Measurements from ENCODE around the gene YIF1B.

Gene YIF1B

GRCh38 chr19:38287604-38288003, 28.1 kb downstream of the YIF1B start:
- no peak for TF ChIP-seq CTCF (IDR thresholded peaks at IDR 0.05; ENCODE audit: low read depth, low read length)
- no peak for TF ChIP-seq EZH2phosphoT487 (IDR thresholded peaks at IDR 0.05; ENCODE audit: low read depth)
- H3K4me1 ChIP-seq (ENCODE audit: low read length): peaks cover 11% of the 10 kb centered on the region
- H3K4me2 ChIP-seq (ENCODE audit: low read length): no peak overlapping the region
- no peaks in the 10 kb centered on the region for H3K36me3 ChIP-seq (replicated peaks; ENCODE audit: low read depth, low read length)
- H3K4me3 ChIP-seq (ENCODE audit: low read length): no peak overlapping the region
- no peaks in the 10 kb centered on the region for H3K9me3 ChIP-seq (ENCODE audit: insufficient read depth, low read length)
- no peak overlapping the region for H2AFZ ChIP-seq (ENCODE audit: low read depth, low read length)
- H4K20me1 ChIP-seq (ENCODE audit: insufficient read depth, low read length): no peaks in the 10 kb centered on the region; the same call in 1 of the 2 replicates
- H3K27ac ChIP-seq (ENCODE audit: low read length): no peak overlapping the region
- H3K9ac ChIP-seq (ENCODE audit: low read length): no peak overlapping the region
- H3K27me3 ChIP-seq (ENCODE audit: low read depth, low read length): no peaks in the 10 kb centered on the region
- no peaks in the 10 kb centered on the region for H3K79me2 ChIP-seq (ENCODE audit: low read length)

DNA sequence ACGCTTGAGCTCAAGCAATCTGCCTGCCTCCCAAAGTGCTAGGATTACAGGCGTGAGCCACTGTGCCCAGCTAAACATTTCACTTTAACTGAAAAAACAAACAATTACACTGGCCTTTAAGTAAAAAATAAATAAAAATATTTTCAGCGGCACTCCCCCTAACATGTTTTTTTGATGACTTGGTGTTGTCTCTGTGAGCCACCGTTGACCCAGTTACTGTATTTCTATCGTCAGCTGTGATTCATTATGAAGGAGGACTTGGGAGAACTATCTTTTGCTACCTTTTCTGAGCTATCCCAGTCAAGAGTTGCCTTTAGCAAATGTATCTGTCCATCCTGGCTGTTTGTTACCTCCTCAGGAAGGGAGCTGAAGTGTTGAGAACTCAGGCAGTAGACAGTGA, 30.2 kb downstream of the YIF1B start:
- no peaks in the 10 kb centered on the region for H3K9me3 ChIP-seq (ENCODE audit: insufficient read depth, low read length)
- no peak overlapping the region for H3K27ac ChIP-seq (ENCODE audit: low read length)
- TF ChIP-seq CTCF (IDR thresholded peaks at IDR 0.05; ENCODE audit: low read depth, low read length): no peak
- TF ChIP-seq EZH2phosphoT487 (IDR thresholded peaks at IDR 0.05; ENCODE audit: low read depth): no peak
- H3K27me3 ChIP-seq (ENCODE audit: low read depth, low read length): no peaks in the 10 kb centered on the region
- H3K4me2 ChIP-seq (ENCODE audit: low read length): no peak overlapping the region
- H3K4me3 ChIP-seq (ENCODE audit: low read length): no peak overlapping the region
- no peaks in the 10 kb centered on the region for H4K20me1 ChIP-seq (ENCODE audit: insufficient read depth, low read length)
- H3K9ac ChIP-seq (ENCODE audit: low read length): no peak overlapping the region
- H3K36me3 ChIP-seq (replicated peaks; ENCODE audit: low read depth, low read length): no peaks in the 10 kb centered on the region
- no peak overlapping the region for H2AFZ ChIP-seq (ENCODE audit: low read depth, low read length)
- peaks cover 11% of the 10 kb centered on the region for H3K4me1 ChIP-seq (ENCODE audit: low read length)
- no peaks in the 10 kb centered on the region for H3K79me2 ChIP-seq (ENCODE audit: low read length)

GRCh38 chr19:38284422-38284821, 31.3 kb downstream of the YIF1B start:
- peak overlapping the region; percentile 17; the same call in 1 of the 2 replicates for H3K9ac ChIP-seq (ENCODE audit: low read length)
- H3K4me1 ChIP-seq (ENCODE audit: low read length): peaks cover 11% of the 10 kb centered on the region
- H3K4me2 ChIP-seq (ENCODE audit: low read length): peak overlapping the region; percentile 8
- H3K79me2 ChIP-seq (ENCODE audit: low read length): no peaks in the 10 kb centered on the region
- H2AFZ ChIP-seq (ENCODE audit: low read depth, low read length): no peak overlapping the region
- H4K20me1 ChIP-seq (ENCODE audit: insufficient read depth, low read length): no peaks in the 10 kb centered on the region
- H3K27ac ChIP-seq (ENCODE audit: low read length): no peak overlapping the region
- H3K9me3 ChIP-seq (ENCODE audit: insufficient read depth, low read length): no peaks in the 10 kb centered on the region
- no peaks in the 10 kb centered on the region for H3K27me3 ChIP-seq (ENCODE audit: low read depth, low read length)
- H3K36me3 ChIP-seq (replicated peaks; ENCODE audit: low read depth, low read length): no peaks in the 10 kb centered on the region
- TF ChIP-seq CTCF (IDR thresholded peaks at IDR 0.05; ENCODE audit: low read depth, low read length) (no peak), EZH2phosphoT487 (IDR thresholded peaks at IDR 0.05; ENCODE audit: low read depth) (no peak)
- no peak overlapping the region for H3K4me3 ChIP-seq (ENCODE audit: low read length)

- H3K27me3 ChIP-seq (ENCODE audit: low read depth, low read length): no peaks in the 10 kb centered on the region
- peaks cover 11% of the 10 kb centered on the region for H3K4me1 ChIP-seq (ENCODE audit: low read length)
- no peaks in the 10 kb centered on the region for H3K79me2 ChIP-seq (ENCODE audit: low read length)
- H4K20me1 ChIP-seq (ENCODE audit: insufficient read depth, low read length): 0 out of 2 replicates have a peak, but pooled peaks cover 6% of the 10 kb centered on the region
- no peak overlapping the region for H3K27ac ChIP-seq (ENCODE audit: low read length)
- H2AFZ ChIP-seq (ENCODE audit: low read depth, low read length): no peak overlapping the region
- no peak for TF ChIP-seq EZH2phosphoT487 (IDR thresholded peaks at IDR 0.05; ENCODE audit: low read depth)
- TF ChIP-seq CTCF (IDR thresholded peaks at IDR 0.05; ENCODE audit: low read depth, low read length): no peak
- no peaks in the 10 kb centered on the region for H3K36me3 ChIP-seq (replicated peaks; ENCODE audit: low read depth, low read length)
- H3K9me3 ChIP-seq (ENCODE audit: insufficient read depth, low read length): no peaks in the 10 kb centered on the region
- no peak overlapping the region for H3K4me2 ChIP-seq (ENCODE audit: low read length)
- no peak overlapping the region for H3K9ac ChIP-seq (ENCODE audit: low read length)
- no peak overlapping the region for H3K4me3 ChIP-seq (ENCODE audit: low read length)
Measured at GRCh38 chr19:38283271-38283670, 32.5 kb downstream of the YIF1B start.
